Liver (tissue), 3 donors: ENCODE measurements around the gene AGPAT2.

Experiments used
- ATF3 ChIP-seq: IDR thresholded peaks from 2 replicates; pipeline ENCODE4 v1.6.1; 2016; ENCODE audit warnings: antibody characterized with exemption
- EGR1 ChIP-seq, 2 donors: IDR thresholded peaks; 2 replicates each; pipeline ENCODE4 v1.6.1; 2016 to 2018; ENCODE audit warnings: antibody characterized with exemption in 2 of 2, low read depth in 2 of 2
- FOXA1 ChIP-seq: IDR thresholded peaks from 2 replicates; pipeline ENCODE4 v1.6.1; 2016; ENCODE audit warnings: antibody characterized with exemption
- GABPA ChIP-seq, 2 donors: IDR thresholded peaks in 1 of 2; conservative IDR thresholded peaks in 1 of 2; 2 replicates each; pipeline ENCODE4 v1.6.1; 2016; ENCODE audit warnings: antibody characterized with exemption in 2 of 2, mild to moderate bottlenecking in 1 of 2, moderate library complexity in 1 of 2
- HNF4A ChIP-seq, 2 donors: conservative IDR thresholded peaks; 2 replicates each; pipeline ENCODE4 v1.6.1; 2016; ENCODE audit warnings: antibody characterized with exemption in 2 of 2, mild to moderate bottlenecking in 2 of 2
- JUND ChIP-seq, 2 donors: IDR thresholded peaks; 2 replicates each; pipeline ENCODE4 v1.6.1; 2016; ENCODE audit warnings: antibody characterized with exemption in 2 of 2
- RAD21 ChIP-seq, 2 donors: IDR thresholded peaks; 2 replicates each; pipeline ENCODE4 v1.6.1; 2016; ENCODE audit warnings: antibody characterized with exemption in 2 of 2, mild to moderate bottlenecking in 2 of 2
- RXRA ChIP-seq, 2 donors: IDR thresholded peaks; 2 replicates each; pipeline ENCODE4 v1.6.1; 2017 to 2018; ENCODE audit warnings: antibody characterized with exemption in 2 of 2, mild to moderate bottlenecking in 1 of 2
- TAF1 ChIP-seq: conservative IDR thresholded peaks from 2 replicates; pipeline ENCODE4 v1.6.1; 2016; ENCODE audit warnings: antibody characterized with exemption, mild to moderate bottlenecking
- YY1 ChIP-seq: IDR thresholded peaks from 2 replicates; pipeline ENCODE4 v1.6.1; 2016; ENCODE audit warnings: antibody characterized with exemption, mild to moderate bottlenecking
- TF ChIP-seq, protein P1 (sequence below): fragments of 150-350 bp; IDR thresholded peaks from 2 replicates; pipeline ENCODE4 v1.5.1; 2017; ENCODE audit warnings: improper control_type of control experiment, low read depth, low read length; ENCODE audit not compliant: missing input control
- TF ChIP-seq, protein P2 (sequence below): IDR thresholded peaks from 2 replicates; pipeline ENCODE4 v1.6.1; 2016; ENCODE audit warnings: antibody characterized with exemption
- TF ChIP-seq, protein P3 (sequence below): IDR thresholded peaks from 2 replicates; pipeline ENCODE4 v1.6.1; 2016; ENCODE audit warnings: antibody characterized with exemption, mild to moderate bottlenecking
- TF ChIP-seq, protein P4 (sequence below): IDR thresholded peaks from 2 replicates; pipeline ENCODE4 v1.6.1; 2016; ENCODE audit warnings: antibody characterized with exemption
- donor health status: healthy.
- donor health status: healthy.

GRCh38 chr9:136656795-136657611, 30.3 kb downstream of the AGPAT2 start:
- TF ChIP-seq, protein P1, sequence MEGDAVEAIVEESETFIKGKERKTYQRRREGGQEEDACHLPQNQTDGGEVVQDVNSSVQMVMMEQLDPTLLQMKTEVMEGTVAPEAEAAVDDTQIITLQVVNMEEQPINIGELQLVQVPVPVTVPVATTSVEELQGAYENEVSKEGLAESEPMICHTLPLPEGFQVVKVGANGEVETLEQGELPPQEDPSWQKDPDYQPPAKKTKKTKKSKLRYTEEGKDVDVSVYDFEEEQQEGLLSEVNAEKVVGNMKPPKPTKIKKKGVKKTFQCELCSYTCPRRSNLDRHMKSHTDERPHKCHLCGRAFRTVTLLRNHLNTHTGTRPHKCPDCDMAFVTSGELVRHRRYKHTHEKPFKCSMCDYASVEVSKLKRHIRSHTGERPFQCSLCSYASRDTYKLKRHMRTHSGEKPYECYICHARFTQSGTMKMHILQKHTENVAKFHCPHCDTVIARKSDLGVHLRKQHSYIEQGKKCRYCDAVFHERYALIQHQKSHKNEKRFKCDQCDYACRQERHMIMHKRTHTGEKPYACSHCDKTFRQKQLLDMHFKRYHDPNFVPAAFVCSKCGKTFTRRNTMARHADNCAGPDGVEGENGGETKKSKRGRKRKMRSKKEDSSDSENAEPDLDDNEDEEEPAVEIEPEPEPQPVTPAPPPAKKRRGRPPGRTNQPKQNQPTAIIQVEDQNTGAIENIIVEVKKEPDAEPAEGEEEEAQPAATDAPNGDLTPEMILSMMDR = no peak
- TF ChIP-seq, protein P2, sequence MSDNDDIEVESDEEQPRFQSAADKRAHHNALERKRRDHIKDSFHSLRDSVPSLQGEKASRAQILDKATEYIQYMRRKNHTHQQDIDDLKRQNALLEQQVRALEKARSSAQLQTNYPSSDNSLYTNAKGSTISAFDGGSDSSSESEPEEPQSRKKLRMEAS = no peak
- no peak for TF ChIP-seq TAF1
- TF ChIP-seq, protein P3, sequence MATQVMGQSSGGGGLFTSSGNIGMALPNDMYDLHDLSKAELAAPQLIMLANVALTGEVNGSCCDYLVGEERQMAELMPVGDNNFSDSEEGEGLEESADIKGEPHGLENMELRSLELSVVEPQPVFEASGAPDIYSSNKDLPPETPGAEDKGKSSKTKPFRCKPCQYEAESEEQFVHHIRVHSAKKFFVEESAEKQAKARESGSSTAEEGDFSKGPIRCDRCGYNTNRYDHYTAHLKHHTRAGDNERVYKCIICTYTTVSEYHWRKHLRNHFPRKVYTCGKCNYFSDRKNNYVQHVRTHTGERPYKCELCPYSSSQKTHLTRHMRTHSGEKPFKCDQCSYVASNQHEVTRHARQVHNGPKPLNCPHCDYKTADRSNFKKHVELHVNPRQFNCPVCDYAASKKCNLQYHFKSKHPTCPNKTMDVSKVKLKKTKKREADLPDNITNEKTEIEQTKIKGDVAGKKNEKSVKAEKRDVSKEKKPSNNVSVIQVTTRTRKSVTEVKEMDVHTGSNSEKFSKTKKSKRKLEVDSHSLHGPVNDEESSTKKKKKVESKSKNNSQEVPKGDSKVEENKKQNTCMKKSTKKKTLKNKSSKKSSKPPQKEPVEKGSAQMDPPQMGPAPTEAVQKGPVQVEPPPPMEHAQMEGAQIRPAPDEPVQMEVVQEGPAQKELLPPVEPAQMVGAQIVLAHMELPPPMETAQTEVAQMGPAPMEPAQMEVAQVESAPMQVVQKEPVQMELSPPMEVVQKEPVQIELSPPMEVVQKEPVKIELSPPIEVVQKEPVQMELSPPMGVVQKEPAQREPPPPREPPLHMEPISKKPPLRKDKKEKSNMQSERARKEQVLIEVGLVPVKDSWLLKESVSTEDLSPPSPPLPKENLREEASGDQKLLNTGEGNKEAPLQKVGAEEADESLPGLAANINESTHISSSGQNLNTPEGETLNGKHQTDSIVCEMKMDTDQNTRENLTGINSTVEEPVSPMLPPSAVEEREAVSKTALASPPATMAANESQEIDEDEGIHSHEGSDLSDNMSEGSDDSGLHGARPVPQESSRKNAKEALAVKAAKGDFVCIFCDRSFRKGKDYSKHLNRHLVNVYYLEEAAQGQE = no peak
- no peak for TF ChIP-seq HNF4A (conservative IDR thresholded peaks at IDR 0.05)
- TF ChIP-seq RAD21 (IDR thresholded peaks at IDR 0.05) = no peak
- TF ChIP-seq YY1 = no peak
- TF ChIP-seq JUND (IDR thresholded peaks at IDR 0.05) = no peak
- no peak for TF ChIP-seq RXRA (IDR thresholded peaks at IDR 0.05)
- TF ChIP-seq, protein P4, sequence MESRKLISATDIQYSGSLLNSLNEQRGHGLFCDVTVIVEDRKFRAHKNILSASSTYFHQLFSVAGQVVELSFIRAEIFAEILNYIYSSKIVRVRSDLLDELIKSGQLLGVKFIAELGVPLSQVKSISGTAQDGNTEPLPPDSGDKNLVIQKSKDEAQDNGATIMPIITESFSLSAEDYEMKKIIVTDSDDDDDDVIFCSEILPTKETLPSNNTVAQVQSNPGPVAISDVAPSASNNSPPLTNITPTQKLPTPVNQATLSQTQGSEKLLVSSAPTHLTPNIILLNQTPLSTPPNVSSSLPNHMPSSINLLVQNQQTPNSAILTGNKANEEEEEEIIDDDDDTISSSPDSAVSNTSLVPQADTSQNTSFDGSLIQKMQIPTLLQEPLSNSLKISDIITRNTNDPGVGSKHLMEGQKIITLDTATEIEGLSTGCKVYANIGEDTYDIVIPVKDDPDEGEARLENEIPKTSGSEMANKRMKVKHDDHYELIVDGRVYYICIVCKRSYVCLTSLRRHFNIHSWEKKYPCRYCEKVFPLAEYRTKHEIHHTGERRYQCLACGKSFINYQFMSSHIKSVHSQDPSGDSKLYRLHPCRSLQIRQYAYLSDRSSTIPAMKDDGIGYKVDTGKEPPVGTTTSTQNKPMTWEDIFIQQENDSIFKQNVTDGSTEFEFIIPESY = no peak
- TF ChIP-seq FOXA1 = no peak
- no peak for TF ChIP-seq EGR1 (IDR thresholded peaks at IDR 0.05; ENCODE audit: low read depth in 2 of 2)
- TF ChIP-seq GABPA (IDR thresholded peaks at IDR 0.05 in 1 of 2, conservative IDR thresholded peaks at IDR 0.05 in 1 of 2) = no peak
- no peak for TF ChIP-seq ATF3
